Measurements from ENCODE around the gene TMEM196. TPM values are rescaled to one million over a fixed set of nuclear protein-coding genes. Genes with fewer than 3 reads are reported as not detected.
A peak's percentile ranks its signal among the peaks of the same experiment; 100 is the strongest.

TMEM196 gene
- total RNA-seq (2012; rRNA removed) (not detected in 2 replicates), polyA plus RNA-seq (2012; rRNA removed) (not detected in 2 replicates), Bru-seq, nascent RNA (percentile 1 among the genes with signal in this experiment), BruChase-seq, experiment 1, labeled RNA remaining after a 6-hour chase (not detected), BruChase-seq, experiment 2, labeled RNA remaining after a 2-hour chase (percentile 2 among the genes with signal in this experiment)
- not detected in 2 replicates for polyA plus RNA-seq (2012; cell fraction: cytosol; rRNA removed)
- not detected in 2 replicates for polyA plus RNA-seq (2012; cell fraction: nucleus; rRNA removed; ENCODE audit: low replicate concordance)
- long read RNA-seq, result 0 reads

- Histone ChIP-seq H3K27ac (ENCODE audit: insufficient read depth, low read length) (no peak within 1 kb of the TSS), H3K4me2 (ENCODE audit: low read depth, low read length) (no peak within 1 kb of the TSS; the same call in 1 of the 2 replicates), H3K9ac (ENCODE audit: low read depth, low read length) (no peak within 1 kb of the TSS), H3K56ac (ENCODE audit: extremely low read depth, insufficient read depth, low read length) (no peak within 1 kb of the TSS), H4K5ac (ENCODE audit: low read depth, low read length) (no peak within 1 kb of the TSS), H3K4me3 (ENCODE audit: insufficient read depth, low read depth, low read length) (no peak within 1 kb of the TSS), H2BK5ac (ENCODE audit: low read depth, low read length, poor library complexity, severe bottlenecking) (no peak within 1 kb of the TSS), H2BK15ac (ENCODE audit: low read depth, low read length) (no peak within 1 kb of the TSS), H3K4ac (ENCODE audit: low read depth, low read length) (no peak within 1 kb of the TSS), H3K23ac (ENCODE audit: low read depth, low read length) (no peak within 1 kb of the TSS), H4K8ac (ENCODE audit: low read depth in 2 of 2, low read length in 2 of 2) (no peak within 1 kb of the TSS), H2AK5ac (ENCODE audit: low read depth, low read length) (no peak within 1 kb of the TSS), H3K79me1 (ENCODE audit: low read depth in 1 of 2, low read length in 2 of 2) (no peaks in the 10 kb centered on the region), H3K4me1 (ENCODE audit: control insufficient read depth, insufficient read depth, low read length) (no peaks in the 10 kb centered on the region), H3K18ac (ENCODE audit: low read depth, low read length) (no peak within 1 kb of the TSS), H2BK20ac (ENCODE audit: low read depth, low read length) (no peak within 1 kb of the TSS), H4K20me1 (ENCODE audit: insufficient read depth, low read length) (no peaks in the 10 kb centered on the region), H3K9me1 (ENCODE audit: insufficient read depth, low read length) (no peaks in the 10 kb centered on the region), H2AK9ac (replicated peaks; ENCODE audit: low read depth, low read length, poor library complexity) (no peak within 1 kb of the TSS), H4K91ac (ENCODE audit: insufficient read depth, low read depth, low read length) (no peak within 1 kb of the TSS), H2BK120ac (ENCODE audit: low read depth, low read length) (no peak within 1 kb of the TSS), H3K36me3 (ENCODE audit: control insufficient read depth, insufficient read depth, low read length) (no peaks in the 10 kb centered on the region), H3K27me3 (ENCODE audit: control insufficient read depth, insufficient read depth, low read length) (no peaks in the 10 kb centered on the region; the same call in 1 of the 2 replicates), H3K14ac (replicated peaks; ENCODE audit: low read depth, low read length) (no peak within 1 kb of the TSS), H2AFZ (replicated peaks; ENCODE audit: low read length, poor library complexity) (no peak within 1 kb of the TSS), H3K9me3 (ENCODE audit: control insufficient read depth, insufficient read depth, low read length) (no peaks in the 10 kb centered on the region)
- ChIA-PET CTCF (no interaction called here), POLR2A (ENCODE audit: unreplicated experiment) (no interaction called here)
- dilution Hi-C loops (cut with HindIII; ENCODE audit: low sequenced_read_pairs, unreplicated experiment) (loop anchor here (25.0 kb wide), 1 partner anchor 814 kb away; no protein-coding TSS in a partner anchor), intact Hi-C loops (cut with micrococcal nuclease) (no loop called here), in situ Hi-C loops (cut with MboI; ENCODE audit: low sequenced_read_pairs) (loop anchor here (25.0 kb wide), 2 partner anchors 389 to 539 kb away; no protein-coding TSS in a partner anchor)
- no TSS peak for BruUV-seq (replicated peaks)
- TF ChIP-seq BHLHE40 (IDR thresholded peaks at IDR 0.05; ENCODE audit: low read depth, low read length) (no peak), FOS (IDR thresholded peaks at IDR 0.05; ENCODE audit: low read depth, low read length) (no peak), MAFK (IDR thresholded peaks at IDR 0.05; ENCODE audit: low read depth, low read length) (no peak), MAZ (IDR thresholded peaks at IDR 0.05; ENCODE audit: borderline replicate concordance, low read depth, low read length) (no peak), CTCF (conservative IDR thresholded peaks at IDR 0.05; ENCODE audit: low read depth, low read length) (no peak), NFE2L2 (IDR thresholded peaks at IDR 0.05; ENCODE audit: low read depth, low read length) (no peak), ELK1 (IDR thresholded peaks at IDR 0.05; ENCODE audit: borderline replicate concordance, low read depth, low read length) (no peak), MXI1 (IDR thresholded peaks at IDR 0.05; ENCODE audit: borderline replicate concordance, low read depth, low read length) (no peak), RCOR1 (IDR thresholded peaks at IDR 0.05; ENCODE audit: insufficient replicate concordance, low read length) (no peak), POLR2A (IDR thresholded peaks at IDR 0.05; ENCODE audit: low read depth, low read length) (no peak), USF2 (IDR thresholded peaks at IDR 0.05; ENCODE audit: low read depth, low read length) (no peak), CHD1 (IDR thresholded peaks at IDR 0.05; ENCODE audit: low read depth, low read length) (no peak)
- WGBS, 2 experiments (ENCODE audit: extremely low coverage in 2 of 2, insufficient read length in 1 of 2), result 0% methylated on average over 9 of the region's 49 CpGs; no CpG with 5 or more reads in 1 of the 2 experiments
- ATAC-seq (ENCODE audit: low read depth) (peak; percentile 85), DNase-seq (peak; percentile 5)
Measured at GRCh38 chr7:19772841-19773760, at the start of gene TMEM196. TMEM196 (minus strand) TSS chr7:19773617; CDS start chr7:19772696, 921 bp downstream.
